ENCODE results near the gene GZMA. TPM values are rescaled to one million over a fixed set of nuclear protein-coding genes. Genes with fewer than 3 reads are reported as not detected.
"Not testable (repeated sequence)": the region's sequence is repeated elsewhere in the genome, so short reads cannot be mapped to it uniquely, and the experiment has no call there.

The GZMA gene
- not detected in 2 replicates for total RNA-seq (2014; rRNA removed; shearing (Covaris generic))
- not detected in 2 replicates for polyA plus RNA-seq (2015; cell fraction: cytosol; rRNA removed)
- polyA plus RNA-seq (2015; cell fraction: nucleus; rRNA removed): not detected in 2 replicates

DNA sequence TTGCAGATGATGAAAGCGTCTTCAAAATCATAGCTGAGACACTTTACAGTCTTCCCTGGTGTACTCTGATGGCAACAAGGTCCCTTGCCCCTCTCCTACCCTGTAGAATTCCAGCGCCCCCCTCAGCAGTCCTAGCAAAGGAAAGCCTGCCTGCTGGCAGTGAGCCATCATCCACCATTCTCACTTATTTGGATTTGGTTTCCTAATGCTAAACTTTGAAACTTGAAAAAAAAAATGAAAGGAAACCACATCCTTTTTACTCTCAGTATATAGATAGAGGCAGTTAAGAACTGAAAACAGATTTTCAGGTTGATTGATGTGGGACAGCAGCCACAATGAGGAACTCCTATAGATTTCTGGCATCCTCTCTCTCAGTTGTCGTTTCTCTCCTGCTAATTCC is at the start of gene GZMA:
GZMA (plus strand) TSS at position 299 of the 400 bp plus-strand sequence; CDS start at position 336, 37 bp downstream.
- in situ Hi-C loops (cut with HindIII; ENCODE audit: low pct_unique_long_range_greater_than_20kb, low sequenced_read_pairs): no loop called here

GRCh38 chr5:55055183-55055582 is 47.3 kb upstream of the GZMA start:
- in situ Hi-C loops (cut with HindIII; ENCODE audit: low pct_unique_long_range_greater_than_20kb, low sequenced_read_pairs): no loop called here
- no peak for DNase-seq (ENCODE audit: low read depth, low spot score)

More for the DNA sequence above, at the start of gene GZMA:
- no peak for DNase-seq (ENCODE audit: low read depth, low spot score)

DNA sequence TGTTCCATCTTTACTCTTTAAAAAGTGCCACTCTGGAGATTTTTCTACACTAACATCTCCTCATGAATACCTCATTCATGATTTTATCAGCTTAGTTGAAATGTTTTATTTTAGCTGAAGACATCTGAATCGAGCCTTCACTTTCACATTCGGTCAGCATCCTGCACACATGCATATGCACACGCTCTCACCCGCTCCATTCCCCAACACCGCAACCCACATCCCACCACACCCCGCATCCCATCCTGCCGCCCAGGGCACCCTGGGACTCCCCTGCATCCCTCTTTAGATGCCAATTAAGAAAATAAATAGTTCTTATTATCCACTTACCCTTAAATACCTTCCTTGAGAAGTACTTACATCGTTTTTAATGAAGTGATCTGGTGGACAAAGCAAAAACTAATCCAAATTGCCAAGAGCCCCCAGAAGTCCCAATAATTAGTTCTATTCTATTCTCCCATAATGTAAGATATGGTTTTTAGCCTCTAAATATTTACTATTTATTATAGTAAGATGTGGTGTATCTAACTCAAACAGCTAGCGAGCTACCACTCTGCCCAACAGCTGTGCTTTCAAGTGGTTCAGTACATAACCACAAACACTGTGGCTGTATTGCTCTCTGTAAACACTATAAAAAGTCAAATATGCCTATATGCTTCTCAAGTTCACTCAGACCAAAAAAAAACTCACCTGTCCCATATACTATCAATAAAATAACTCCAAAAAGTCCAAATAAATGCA is 40.2 kb upstream of the GZMA start:
- DNase-seq (ENCODE audit: low read depth, low spot score): no peak
- in situ Hi-C loops (cut with HindIII; ENCODE audit: low pct_unique_long_range_greater_than_20kb, low sequenced_read_pairs): no loop called here

DNA sequence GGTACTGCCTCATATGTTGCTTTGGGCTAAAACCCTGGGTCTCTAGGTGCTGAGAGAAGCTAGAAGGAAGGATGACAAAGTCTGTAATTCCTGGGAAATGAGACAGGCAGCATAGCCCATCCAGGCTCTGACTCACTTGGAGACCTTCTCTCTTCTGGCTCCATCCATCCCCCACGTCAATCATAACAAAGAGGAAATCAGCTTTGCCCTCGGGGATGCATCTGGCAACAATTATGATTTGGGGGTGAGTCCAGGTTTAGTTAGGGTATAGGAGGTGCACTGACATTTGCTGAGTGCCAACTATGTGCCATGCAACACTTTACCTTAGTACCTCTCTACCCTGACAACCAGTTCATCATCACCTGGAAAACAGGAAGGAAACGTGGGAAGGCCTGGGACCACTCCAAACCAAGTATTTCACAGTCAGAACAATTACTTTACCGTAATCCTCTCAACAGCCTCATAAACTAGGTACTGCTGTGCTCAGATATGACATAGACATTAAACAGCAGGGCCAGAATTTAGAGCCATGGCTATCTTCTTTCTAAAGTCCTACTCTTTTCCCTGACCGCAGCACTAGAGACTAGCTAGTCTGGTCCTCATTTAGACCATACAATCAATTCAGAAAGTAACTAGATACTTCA is 39.1 kb upstream of the GZMA start:
- in situ Hi-C loops (cut with HindIII; ENCODE audit: low pct_unique_long_range_greater_than_20kb, low sequenced_read_pairs): no loop called here
- no peak for DNase-seq (ENCODE audit: low read depth, low spot score)

GRCh38 chr5:55063899-55064298 is 38.5 kb upstream of the GZMA start:
- DNase-seq (ENCODE audit: low read depth, low spot score): no peak
- in situ Hi-C loops (cut with HindIII; ENCODE audit: low pct_unique_long_range_greater_than_20kb, low sequenced_read_pairs): no loop called here

DNA sequence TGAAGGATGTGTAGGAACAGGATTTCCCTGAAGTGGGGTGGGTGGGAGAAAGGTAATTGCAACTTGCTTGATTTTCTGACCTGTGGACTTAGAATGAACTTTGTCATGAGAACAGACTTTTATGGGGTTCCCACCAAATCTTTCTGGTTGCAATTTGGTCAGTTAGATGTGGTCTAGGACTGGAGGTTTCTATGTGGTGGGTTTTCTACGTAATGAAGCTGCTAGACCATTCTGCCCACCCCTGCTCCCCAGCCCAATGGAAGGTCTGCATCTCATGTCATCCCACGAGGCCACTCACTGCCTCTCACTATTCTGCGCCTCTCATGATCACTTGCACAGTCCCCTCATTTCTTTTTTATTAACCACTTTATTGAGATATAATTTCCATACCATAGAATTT is 37.9 kb upstream of the GZMA start:
- in situ Hi-C loops (cut with HindIII; ENCODE audit: low pct_unique_long_range_greater_than_20kb, low sequenced_read_pairs): no loop called here
- DNase-seq (ENCODE audit: low read depth, low spot score): no peak

- DNase-seq (ENCODE audit: low read depth, low spot score): no peak
- in situ Hi-C loops (cut with HindIII; ENCODE audit: low pct_unique_long_range_greater_than_20kb, low sequenced_read_pairs): no loop called here
Measured at GRCh38 chr5:55066277-55066676, 36.2 kb upstream of the GZMA start.

DNA sequence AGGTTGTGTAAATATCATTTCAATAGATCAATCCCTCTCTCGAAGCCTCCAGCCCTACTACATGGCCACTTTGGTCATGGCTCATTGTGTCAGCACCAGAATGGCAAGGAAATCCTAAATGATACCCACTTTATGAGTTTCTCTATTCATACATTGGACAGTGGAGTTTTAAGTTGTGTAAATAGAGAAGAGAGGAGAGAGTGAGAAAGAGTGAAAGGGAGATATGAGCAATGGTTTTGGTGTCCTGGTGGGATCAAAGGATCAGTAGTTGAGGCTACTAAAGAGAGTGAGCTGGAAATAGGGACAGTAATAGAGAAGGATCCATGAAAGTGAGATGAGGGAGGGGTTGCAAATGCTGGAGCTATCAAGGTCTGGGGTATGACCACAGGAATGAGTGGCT is 31.5 kb upstream of the GZMA start:
- DNase-seq (ENCODE audit: low read depth, low spot score): no peak
- in situ Hi-C loops (cut with HindIII; ENCODE audit: low pct_unique_long_range_greater_than_20kb, low sequenced_read_pairs): no loop called here

DNA sequence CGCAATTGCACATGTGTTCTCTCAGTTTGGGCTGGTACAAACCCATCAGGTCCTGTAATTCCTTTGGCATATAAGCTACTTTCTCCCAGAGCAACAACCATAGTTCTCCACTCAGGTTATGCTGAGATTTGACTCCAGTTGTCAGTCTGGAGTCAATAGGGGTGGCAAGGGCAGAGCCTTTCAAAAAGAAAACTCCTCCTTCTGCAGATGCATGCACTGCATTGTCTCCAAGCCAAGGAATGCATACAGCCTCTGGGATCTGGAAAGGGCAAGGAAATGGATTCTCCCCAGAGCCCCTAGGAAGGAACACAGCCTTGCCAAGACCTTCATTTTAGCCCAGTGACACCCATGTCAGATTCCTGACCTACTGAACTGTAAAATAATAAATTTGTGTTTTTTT is 31.0 kb upstream of the GZMA start:
- in situ Hi-C loops (cut with HindIII; ENCODE audit: low pct_unique_long_range_greater_than_20kb, low sequenced_read_pairs): no loop called here
- no peak for DNase-seq (ENCODE audit: low read depth, low spot score)

- in situ Hi-C loops (cut with HindIII; ENCODE audit: low pct_unique_long_range_greater_than_20kb, low sequenced_read_pairs): no loop called here
- DNase-seq (ENCODE audit: low read depth, low spot score): no peak
Measured at GRCh38 chr5:55072666-55073065, 29.8 kb upstream of the GZMA start.

DNA sequence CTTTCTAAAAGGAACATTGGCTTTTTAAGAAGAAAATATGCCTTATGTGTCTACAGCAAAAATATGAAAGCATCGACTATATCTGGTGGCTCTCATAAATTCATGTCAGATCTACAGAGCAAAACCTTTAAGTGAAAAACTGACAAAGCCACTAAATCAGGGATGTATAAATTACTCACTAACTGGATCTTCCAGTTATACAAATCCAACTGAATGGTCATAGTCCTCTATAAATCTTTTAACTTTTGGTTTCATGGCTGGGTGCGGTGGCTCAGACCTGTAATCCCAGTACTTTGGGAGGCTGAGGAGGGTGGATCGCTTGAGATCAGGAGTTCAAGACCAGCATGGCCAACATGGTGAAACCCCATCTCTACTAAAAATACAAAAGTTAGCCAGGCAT is 29.2 kb upstream of the GZMA start:
- in situ Hi-C loops (cut with HindIII; ENCODE audit: low pct_unique_long_range_greater_than_20kb, low sequenced_read_pairs): no loop called here
- no peak for DNase-seq (ENCODE audit: low read depth, low spot score)

DNA sequence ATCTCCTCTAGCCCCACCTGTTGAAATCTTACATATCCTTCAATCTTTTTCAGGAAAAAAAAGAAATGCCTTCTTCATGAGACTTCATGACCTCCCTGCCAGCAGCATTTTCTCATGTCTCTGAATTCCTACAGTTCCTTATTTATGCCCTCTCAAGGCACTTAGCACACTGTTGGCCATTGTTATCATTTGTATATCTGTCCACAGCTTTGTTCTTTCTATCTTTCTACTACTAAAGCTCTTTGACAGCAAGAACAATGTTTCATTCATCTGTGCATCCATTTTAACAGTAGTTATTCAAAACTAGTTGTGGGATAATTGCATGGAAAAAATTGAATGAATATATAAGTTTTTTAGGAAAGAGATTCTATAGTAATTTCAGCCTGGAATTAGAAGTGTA is 20.9 kb upstream of the GZMA start:
- peak; percentile 37 for DNase-seq (ENCODE audit: low read depth, low spot score)
- in situ Hi-C loops (cut with HindIII; ENCODE audit: low pct_unique_long_range_greater_than_20kb, low sequenced_read_pairs): no loop called here

GRCh38 chr5:55089301-55089700 is 13.1 kb upstream of the GZMA start:
- in situ Hi-C loops (cut with HindIII; ENCODE audit: low pct_unique_long_range_greater_than_20kb, low sequenced_read_pairs): not testable (repeated sequence)

GRCh38 chr5:55091011-55091410 is 11.4 kb upstream of the GZMA start:
- in situ Hi-C loops (cut with HindIII; ENCODE audit: low pct_unique_long_range_greater_than_20kb, low sequenced_read_pairs); DNase-seq (ENCODE audit: low read depth, low spot score): not testable (repeated sequence)

More at GRCh38 chr5:55089301-55089700, 13.1 kb upstream of the GZMA start:
- not testable (repeated sequence) for DNase-seq (ENCODE audit: low read depth, low spot score)

GRCh38 chr5:55096182-55096581 is 6.3 kb upstream of the GZMA start:
- in situ Hi-C loops (cut with HindIII; ENCODE audit: low pct_unique_long_range_greater_than_20kb, low sequenced_read_pairs): no loop called here
- no peak for DNase-seq (ENCODE audit: low read depth, low spot score)

DNA sequence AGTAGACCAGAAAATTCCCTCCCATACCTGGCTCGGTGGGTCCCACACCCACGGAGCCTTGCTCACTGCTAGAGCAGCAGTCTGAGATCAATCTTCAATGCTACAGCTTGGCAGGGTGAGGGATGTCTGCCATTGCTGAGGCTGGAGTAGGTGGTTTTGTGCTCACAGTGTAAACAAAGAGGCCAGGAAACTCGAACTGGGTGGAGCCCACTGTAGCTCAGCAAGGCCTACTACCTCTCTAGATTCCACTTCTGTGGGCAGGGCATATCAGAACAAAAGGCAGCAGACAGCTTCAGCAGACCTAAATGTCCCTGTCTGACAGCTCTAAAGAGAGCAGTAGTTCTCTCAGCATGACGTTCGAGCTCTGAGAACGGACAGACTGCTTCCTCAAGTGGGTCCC is 5.6 kb upstream of the GZMA start:
- in situ Hi-C loops (cut with HindIII; ENCODE audit: low pct_unique_long_range_greater_than_20kb, low sequenced_read_pairs): no loop called here
- DNase-seq (ENCODE audit: low read depth, low spot score): no peak

DNA sequence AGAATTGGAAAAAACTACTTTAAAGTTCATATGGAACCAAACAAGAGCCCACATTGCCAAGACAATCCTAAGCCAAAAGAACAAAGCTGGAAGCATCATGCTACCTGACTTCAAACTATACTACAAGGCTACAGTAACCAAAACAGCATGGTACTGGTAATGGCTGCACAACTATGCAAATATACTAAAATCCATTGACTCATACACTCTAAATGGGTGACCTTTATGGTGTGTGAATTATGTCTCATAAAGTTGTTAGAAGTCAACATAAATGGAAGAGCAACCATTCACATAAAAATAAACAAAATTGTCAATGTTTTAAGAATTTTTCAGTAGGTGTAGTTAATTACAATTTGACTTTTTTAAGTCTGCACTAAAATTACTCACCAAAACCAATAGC is 1.3 kb upstream of the GZMA start:
- in situ Hi-C loops (cut with HindIII; ENCODE audit: low pct_unique_long_range_greater_than_20kb, low sequenced_read_pairs): not testable (repeated sequence)

GRCh38 chr5:55101556-55102276 is 730 bp upstream of the GZMA start:
- in situ Hi-C loops (cut with HindIII; ENCODE audit: low pct_unique_long_range_greater_than_20kb, low sequenced_read_pairs): no loop called here
- no peak for DNase-seq (ENCODE audit: low read depth, low spot score)

More for the DNA sequence above, 1.3 kb upstream of the GZMA start:
- DNase-seq (ENCODE audit: low read depth, low spot score): not testable (repeated sequence)

All from SK-MEL-5 (cell line).